Measurements from ENCODE around the gene EP400.

The EP400 gene

DNA sequence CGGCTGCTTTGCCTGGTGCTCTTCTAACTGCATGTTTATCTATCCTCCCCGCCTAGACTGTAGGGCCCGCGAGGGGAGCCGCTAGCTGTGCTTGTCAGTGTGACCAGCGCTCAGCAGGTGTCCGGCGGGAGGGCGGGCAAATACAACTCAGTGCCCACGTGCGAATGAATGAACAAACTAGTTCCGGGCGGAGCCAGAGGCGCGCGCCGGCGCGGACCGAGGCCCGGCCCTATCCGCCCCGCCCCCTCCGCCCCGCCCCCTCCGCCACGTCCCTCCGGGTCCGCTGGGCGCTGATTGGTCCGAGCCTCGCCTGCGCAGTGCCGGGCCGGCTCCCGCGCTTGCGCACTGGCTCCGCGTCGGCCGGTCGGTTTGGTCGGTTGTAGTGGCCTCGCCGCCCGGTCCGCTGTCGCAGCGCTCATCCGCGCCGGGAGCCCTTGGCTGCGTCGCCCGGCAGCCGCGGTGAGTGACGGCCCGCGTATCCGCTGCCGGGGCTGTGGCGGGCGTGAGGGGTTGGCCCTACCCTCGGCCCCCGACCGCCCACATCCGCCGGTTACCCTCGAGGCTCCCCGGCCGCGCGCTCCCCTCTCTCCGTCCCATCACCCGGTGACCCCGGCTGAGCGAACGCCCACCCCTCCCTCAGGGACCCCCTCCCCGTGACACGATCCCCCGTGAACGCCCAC is 134.3 kb downstream of the EP400 start (continued):
- TF ChIP-seq, protein P1, sequence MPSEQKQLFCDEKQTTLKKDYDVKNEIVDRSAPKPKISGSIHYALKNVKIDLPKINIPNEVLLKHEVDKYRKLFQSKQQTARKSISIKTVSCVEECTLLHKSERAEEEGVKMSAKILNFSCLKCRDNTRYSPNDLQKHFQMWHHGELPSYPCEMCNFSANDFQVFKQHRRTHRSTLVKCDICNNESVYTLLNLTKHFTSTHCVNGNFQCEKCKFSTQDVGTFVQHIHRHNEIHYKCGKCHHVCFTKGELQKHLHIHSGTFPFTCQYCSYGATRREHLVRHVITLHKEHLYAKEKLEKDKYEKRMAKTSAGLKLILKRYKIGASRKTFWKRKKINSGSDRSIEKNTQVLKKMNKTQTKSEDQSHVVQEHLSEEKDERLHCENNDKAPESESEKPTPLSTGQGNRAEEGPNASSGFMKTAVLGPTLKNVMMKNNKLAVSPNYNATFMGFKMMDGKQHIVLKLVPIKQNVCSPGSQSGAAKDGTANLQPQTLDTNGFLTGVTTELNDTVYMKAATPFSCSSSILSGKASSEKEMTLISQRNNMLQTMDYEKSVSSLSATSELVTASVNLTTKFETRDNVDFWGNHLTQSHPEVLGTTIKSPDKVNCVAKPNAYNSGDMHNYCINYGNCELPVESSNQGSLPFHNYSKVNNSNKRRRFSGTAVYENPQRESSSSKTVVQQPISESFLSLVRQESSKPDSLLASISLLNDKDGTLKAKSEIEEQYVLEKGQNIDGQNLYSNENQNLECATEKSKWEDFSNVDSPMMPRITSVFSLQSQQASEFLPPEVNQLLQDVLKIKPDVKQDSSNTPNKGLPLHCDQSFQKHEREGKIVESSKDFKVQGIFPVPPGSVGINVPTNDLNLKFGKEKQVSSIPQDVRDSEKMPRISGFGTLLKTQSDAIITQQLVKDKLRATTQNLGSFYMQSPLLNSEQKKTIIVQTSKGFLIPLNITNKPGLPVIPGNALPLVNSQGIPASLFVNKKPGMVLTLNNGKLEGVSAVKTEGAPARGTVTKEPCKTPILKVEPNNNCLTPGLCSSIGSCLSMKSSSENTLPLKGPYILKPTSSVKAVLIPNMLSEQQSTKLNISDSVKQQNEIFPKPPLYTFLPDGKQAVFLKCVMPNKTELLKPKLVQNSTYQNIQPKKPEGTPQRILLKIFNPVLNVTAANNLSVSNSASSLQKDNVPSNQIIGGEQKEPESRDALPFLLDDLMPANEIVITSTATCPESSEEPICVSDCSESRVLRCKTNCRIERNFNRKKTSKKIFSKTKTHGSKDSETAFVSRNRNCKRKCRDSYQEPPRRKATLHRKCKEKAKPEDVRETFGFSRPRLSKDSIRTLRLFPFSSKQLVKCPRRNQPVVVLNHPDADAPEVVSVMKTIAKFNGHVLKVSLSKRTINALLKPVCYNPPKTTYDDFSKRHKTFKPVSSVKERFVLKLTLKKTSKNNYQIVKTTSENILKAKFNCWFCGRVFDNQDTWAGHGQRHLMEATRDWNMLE (tag by site-specific recombination; conservative IDR thresholded peaks at IDR 0.05; ENCODE audit: low read depth): no peak
- TF ChIP-seq ZNF24 (tag by site-specific recombination; IDR thresholded peaks at IDR 0.05) (peak; percentile 39; the same call in 1 of the 2 replicates), KLF10 (tag by site-specific recombination; IDR thresholded peaks at IDR 0.05) (peak; percentile 16; the same call in 1 of the 2 replicates)
- TF ChIP-seq, protein P2, sequence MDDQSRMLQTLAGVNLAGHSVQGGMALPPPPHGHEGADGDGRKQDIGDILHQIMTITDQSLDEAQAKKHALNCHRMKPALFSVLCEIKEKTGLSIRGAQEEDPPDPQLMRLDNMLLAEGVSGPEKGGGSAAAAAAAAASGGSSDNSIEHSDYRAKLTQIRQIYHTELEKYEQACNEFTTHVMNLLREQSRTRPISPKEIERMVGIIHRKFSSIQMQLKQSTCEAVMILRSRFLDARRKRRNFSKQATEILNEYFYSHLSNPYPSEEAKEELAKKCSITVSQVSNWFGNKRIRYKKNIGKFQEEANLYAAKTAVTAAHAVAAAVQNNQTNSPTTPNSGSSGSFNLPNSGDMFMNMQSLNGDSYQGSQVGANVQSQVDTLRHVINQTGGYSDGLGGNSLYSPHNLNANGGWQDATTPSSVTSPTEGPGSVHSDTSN (CRISPR knock-in tag; IDR thresholded peaks at IDR 0.05): peak; percentile 79; the same call in 1 of the 2 replicates

DNA sequence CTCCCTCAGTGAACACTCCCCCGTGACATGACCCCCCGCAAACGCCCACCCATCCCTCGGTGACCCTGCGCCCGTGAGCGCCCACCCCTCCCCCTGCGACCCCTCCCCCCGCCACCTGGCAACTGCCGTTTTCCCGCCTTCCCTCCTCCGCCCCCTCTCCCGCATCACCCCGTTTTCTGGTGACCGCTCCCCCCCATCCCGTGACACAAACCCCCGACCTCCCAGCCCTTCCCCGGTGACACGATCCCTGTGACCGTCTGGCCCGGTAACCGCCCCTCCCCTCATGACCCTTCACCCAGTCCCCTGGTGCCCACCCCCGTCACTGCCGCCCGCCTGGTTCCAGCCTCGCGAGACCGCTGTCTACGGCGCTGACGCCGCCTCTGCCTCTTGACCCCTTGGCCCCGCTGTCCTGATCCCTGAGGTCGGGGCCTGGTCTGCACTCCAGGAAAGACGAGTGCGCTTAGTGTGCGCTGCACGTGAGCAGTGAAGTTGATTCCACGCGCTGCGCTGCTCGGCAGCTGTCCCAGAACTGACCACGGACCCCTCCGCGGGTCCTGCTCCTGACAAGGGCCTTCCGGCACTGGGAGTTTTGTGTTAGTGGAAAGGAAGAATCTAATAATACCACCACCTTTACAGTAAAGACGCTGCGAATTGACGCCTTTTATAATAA is 135.0 kb downstream of the EP400 start:
- Histone ChIP-seq H3K4me1 (ENCODE audit: control insufficient read depth, insufficient read depth, low read length) (peaks cover 3% of the 10 kb centered on the region; the same call in 1 of the 2 replicates), H3K4me3 (ENCODE audit: low read depth, low read length) (peak overlapping the region; percentile 88), H3K36me3 (ENCODE audit: control insufficient read depth in 2 of 2, insufficient read depth in 1 of 2, low read length in 2 of 2) (peaks cover 4 to 29% of the 10 kb centered on the region in 2 experiments; a peak in 1 of 3 replicates), H3K9me3 (ENCODE audit: control insufficient read depth, insufficient read depth, low read depth, low read length) (no peaks in the 10 kb centered on the region), H3K27ac (ENCODE audit: extremely low read depth, low read depth, low read length) (peak overlapping the region; percentile 76; the same call in 1 of the 2 replicates)
- POLR2A ChIA-PET: no interaction called here
- CTCF ChIA-PET: no interaction called here
- peak; percentile 67 for TF ChIP-seq ZXDB (tag by site-specific recombination; IDR thresholded peaks at IDR 0.05)
- TF ChIP-seq, protein P3, sequence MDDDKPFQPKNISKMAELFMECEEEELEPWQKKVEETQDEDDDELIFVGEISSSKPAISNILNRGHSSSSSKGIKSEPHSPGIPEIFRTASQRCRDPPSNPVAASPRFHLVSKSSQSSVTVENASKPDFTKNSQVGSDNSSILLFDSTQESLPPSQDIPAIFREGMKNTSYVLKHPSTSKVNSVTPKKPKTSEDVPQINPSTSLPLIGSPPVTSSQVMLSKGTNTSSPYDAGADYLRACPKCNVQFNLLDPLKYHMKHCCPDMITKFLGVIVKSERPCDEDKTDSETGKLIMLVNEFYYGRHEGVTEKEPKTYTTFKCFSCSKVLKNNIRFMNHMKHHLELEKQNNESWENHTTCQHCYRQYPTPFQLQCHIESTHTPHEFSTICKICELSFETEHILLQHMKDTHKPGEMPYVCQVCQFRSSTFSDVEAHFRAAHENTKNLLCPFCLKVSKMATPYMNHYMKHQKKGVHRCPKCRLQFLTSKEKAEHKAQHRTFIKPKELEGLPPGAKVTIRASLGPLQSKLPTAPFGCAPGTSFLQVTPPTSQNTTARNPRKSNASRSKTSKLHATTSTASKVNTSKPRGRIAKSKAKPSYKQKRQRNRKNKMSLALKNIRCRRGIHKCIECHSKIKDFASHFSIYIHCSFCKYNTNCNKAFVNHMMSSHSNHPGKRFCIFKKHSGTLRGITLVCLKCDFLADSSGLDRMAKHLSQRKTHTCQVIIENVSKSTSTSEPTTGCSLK (tag by site-specific recombination; IDR thresholded peaks at IDR 0.05): no peak
- TF ChIP-seq ZNF548 (tag by site-specific recombination; IDR thresholded peaks at IDR 0.05): no peak
- TF ChIP-seq, protein P4, sequence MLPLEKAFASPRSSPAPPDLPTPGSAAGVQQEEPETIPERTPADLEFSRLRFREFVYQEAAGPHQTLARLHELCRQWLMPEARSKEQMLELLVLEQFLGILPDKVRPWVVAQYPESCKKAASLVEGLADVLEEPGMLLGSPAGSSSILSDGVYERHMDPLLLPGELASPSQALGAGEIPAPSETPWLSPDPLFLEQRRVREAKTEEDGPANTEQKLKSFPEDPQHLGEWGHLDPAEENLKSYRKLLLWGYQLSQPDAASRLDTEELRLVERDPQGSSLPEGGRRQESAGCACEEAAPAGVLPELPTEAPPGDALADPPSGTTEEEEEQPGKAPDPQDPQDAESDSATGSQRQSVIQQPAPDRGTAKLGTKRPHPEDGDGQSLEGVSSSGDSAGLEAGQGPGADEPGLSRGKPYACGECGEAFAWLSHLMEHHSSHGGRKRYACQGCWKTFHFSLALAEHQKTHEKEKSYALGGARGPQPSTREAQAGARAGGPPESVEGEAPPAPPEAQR (tag by site-specific recombination; IDR thresholded peaks at IDR 0.05): no peak
- TF ChIP-seq, protein P5, sequence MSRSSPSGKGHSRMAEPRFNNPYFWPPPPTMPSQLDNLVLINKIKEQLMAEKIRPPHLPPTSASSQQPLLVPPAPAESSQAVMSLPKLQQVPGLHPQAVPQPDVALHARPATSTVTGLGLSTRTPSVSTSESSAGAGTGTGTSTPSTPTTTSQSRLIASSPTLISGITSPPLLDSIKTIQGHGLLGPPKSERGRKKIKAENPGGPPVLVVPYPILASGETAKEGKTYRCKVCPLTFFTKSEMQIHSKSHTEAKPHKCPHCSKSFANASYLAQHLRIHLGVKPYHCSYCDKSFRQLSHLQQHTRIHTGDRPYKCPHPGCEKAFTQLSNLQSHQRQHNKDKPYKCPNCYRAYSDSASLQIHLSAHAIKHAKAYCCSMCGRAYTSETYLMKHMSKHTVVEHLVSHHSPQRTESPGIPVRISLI (tag by site-specific recombination; IDR thresholded peaks at IDR 0.05): no peak
- TF ChIP-seq ZNF792 (tag by site-specific recombination; IDR thresholded peaks at IDR 0.05): no peak
- TF ChIP-seq, protein P6, sequence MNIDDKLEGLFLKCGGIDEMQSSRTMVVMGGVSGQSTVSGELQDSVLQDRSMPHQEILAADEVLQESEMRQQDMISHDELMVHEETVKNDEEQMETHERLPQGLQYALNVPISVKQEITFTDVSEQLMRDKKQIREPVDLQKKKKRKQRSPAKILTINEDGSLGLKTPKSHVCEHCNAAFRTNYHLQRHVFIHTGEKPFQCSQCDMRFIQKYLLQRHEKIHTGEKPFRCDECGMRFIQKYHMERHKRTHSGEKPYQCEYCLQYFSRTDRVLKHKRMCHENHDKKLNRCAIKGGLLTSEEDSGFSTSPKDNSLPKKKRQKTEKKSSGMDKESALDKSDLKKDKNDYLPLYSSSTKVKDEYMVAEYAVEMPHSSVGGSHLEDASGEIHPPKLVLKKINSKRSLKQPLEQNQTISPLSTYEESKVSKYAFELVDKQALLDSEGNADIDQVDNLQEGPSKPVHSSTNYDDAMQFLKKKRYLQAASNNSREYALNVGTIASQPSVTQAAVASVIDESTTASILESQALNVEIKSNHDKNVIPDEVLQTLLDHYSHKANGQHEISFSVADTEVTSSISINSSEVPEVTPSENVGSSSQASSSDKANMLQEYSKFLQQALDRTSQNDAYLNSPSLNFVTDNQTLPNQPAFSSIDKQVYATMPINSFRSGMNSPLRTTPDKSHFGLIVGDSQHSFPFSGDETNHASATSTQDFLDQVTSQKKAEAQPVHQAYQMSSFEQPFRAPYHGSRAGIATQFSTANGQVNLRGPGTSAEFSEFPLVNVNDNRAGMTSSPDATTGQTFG (tag by site-specific recombination; IDR thresholded peaks at IDR 0.05; ENCODE audit: borderline replicate concordance): no peak
- no peak for TF ChIP-seq ZNF776 (tag by site-specific recombination; IDR thresholded peaks at IDR 0.05; ENCODE audit: borderline replicate concordance)
- peak; percentile 80 for TF ChIP-seq BCL11B (tag by site-specific recombination; IDR thresholded peaks at IDR 0.05; ENCODE audit: low read depth)
- TF ChIP-seq ZFHX2 (tag by site-specific recombination; conservative IDR thresholded peaks at IDR 0.05): peak; percentile 64
- TF ChIP-seq ZBTB7A (tag by site-specific recombination; IDR thresholded peaks at IDR 0.05; ENCODE audit: low read depth): peak; percentile 15; the same call in 1 of the 2 replicates
- TF ChIP-seq FEZF1 (tag by site-specific recombination; IDR thresholded peaks at IDR 0.05): no peak
- TF ChIP-seq, protein P7, sequence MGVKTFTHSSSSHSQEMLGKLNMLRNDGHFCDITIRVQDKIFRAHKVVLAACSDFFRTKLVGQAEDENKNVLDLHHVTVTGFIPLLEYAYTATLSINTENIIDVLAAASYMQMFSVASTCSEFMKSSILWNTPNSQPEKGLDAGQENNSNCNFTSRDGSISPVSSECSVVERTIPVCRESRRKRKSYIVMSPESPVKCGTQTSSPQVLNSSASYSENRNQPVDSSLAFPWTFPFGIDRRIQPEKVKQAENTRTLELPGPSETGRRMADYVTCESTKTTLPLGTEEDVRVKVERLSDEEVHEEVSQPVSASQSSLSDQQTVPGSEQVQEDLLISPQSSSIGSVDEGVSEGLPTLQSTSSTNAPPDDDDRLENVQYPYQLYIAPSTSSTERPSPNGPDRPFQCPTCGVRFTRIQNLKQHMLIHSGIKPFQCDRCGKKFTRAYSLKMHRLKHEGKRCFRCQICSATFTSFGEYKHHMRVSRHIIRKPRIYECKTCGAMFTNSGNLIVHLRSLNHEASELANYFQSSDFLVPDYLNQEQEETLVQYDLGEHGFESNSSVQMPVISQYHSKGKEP (tag by site-specific recombination; IDR thresholded peaks at IDR 0.05): no peak
- no peak for TF ChIP-seq ZNF211 (tag by site-specific recombination; IDR thresholded peaks at IDR 0.05; ENCODE audit: low read depth)
